Large intestine (tissue), 3 donors: ENCODE data around the gene MAP3K4. TPM values are rescaled to one million over a fixed set of nuclear protein-coding genes. Genes with fewer than 3 reads are reported as not detected.

Source experiments
- DNase-seq, 2 donors: peaks; one replicate each; pipeline versions ENCODE4 v3.0.0 to v3.0.0-alpha.2; 2013
- H3K27ac ChIP-seq: one replicate; pipeline ENCODE4 v1.5.1; 2013; ENCODE audit warnings: low read length
- H3K27me3 ChIP-seq: 2 replicates; pipeline ENCODE4 v1.6.1; 2013; ENCODE audit warnings: low read length; ENCODE audit not compliant: control insufficient read depth, insufficient read depth
- H3K36me3 ChIP-seq: 2 replicates; pipeline ENCODE4 v1.6.1; 2013; ENCODE audit warnings: low read length; ENCODE audit not compliant: control insufficient read depth, insufficient read depth
- H3K4me1 ChIP-seq: one replicate; pipeline ENCODE4 v1.6.1; 2013; ENCODE audit warnings: low read length; ENCODE audit not compliant: control insufficient read depth, insufficient read depth
- H3K4me3 ChIP-seq: one replicate; pipeline ENCODE4 v1.5.1; 2013; ENCODE audit warnings: low read length
- H3K9me3 ChIP-seq: one replicate; pipeline ENCODE4 v1.6.1; 2013; ENCODE audit warnings: mild to moderate bottlenecking, low read depth, low read length, moderate library complexity; ENCODE audit not compliant: control insufficient read depth
- WGBS: methylation state at CpG from one replicate; pipeline ENCODE4 v1.1.5; 2013; ENCODE audit warnings: low lambda C conversion rate; ENCODE audit not compliant: insufficient coverage; 5-methylcytosine and 5-hydroxymethylcytosine counted together
- polyA plus RNA-seq: library from polyadenylated mRNA; unstranded; fragments of 120-200 nt; gene quantifications from one replicate; pipeline ENCODE4 v1.2.1, GENCODE V29; 2013

MAP3K4 gene
- polyA plus RNA-seq, 1 donor: 30.1 TPM

GRCh38 chr6:161132384-161132783, 140.8 kb downstream of the MAP3K4 start:
- peaks cover 32% of the 10 kb centered on the region for H3K36me3 ChIP-seq
- no CpG with 5 or more reads among the region's 11 CpGs for WGBS

GRCh38 chr6:161133963-161134362, 142.4 kb downstream of the MAP3K4 start:
- Histone ChIP-seq H3K27ac (no peak overlapping the region), H3K4me3 (no peak overlapping the region), H3K27me3 (no peaks in the 10 kb centered on the region), H3K4me1 (no peaks in the 10 kb centered on the region), H3K9me3 (no peaks in the 10 kb centered on the region), H3K36me3 (peaks cover 26% of the 10 kb centered on the region)
- DNase-seq: no peak
- WGBS: no CpG with 5 or more reads among the region's 9 CpGs

More at GRCh38 chr6:161132384-161132783, 140.8 kb downstream of the MAP3K4 start:
- no peaks in the 10 kb centered on the region for H3K4me1 ChIP-seq
- H3K27ac ChIP-seq: no peak overlapping the region
- H3K27me3 ChIP-seq: no peaks in the 10 kb centered on the region
- H3K4me3 ChIP-seq: no peak overlapping the region
- no peak for DNase-seq
- no peaks in the 10 kb centered on the region for H3K9me3 ChIP-seq

- no peak for DNase-seq
- Histone ChIP-seq H3K27me3 (no peaks in the 10 kb centered on the region), H3K4me3 (no peak overlapping the region), H3K9me3 (peaks cover 2% of the 10 kb centered on the region), H3K27ac (no peak overlapping the region), H3K4me1 (no peaks in the 10 kb centered on the region), H3K36me3 (peaks cover 26% of the 10 kb centered on the region)
- no CpG with 5 or more reads among the region's 17 CpGs for WGBS
Observed at GRCh38 chr6:161134550-161135298, 143.2 kb downstream of the MAP3K4 start.

- WGBS: no CpG with 5 or more reads among the region's 23 CpGs
- Histone ChIP-seq H3K4me1 (no peaks in the 10 kb centered on the region), H3K9me3 (peaks cover 2% of the 10 kb centered on the region), H3K36me3 (peaks cover 26% of the 10 kb centered on the region), H3K27me3 (no peaks in the 10 kb centered on the region), H3K4me3 (no peak overlapping the region), H3K27ac (no peak overlapping the region)
- no peak for DNase-seq
Observed at GRCh38 chr6:161135695-161136591, 144.4 kb downstream of the MAP3K4 start.

GRCh38 chr6:161136655-161137054, 145.1 kb downstream of the MAP3K4 start:
- no peak overlapping the region for H3K4me3 ChIP-seq
- no peak overlapping the region for H3K27ac ChIP-seq
- peaks cover 2% of the 10 kb centered on the region for H3K9me3 ChIP-seq
- peaks cover 26% of the 10 kb centered on the region for H3K36me3 ChIP-seq
- H3K27me3 ChIP-seq: no peaks in the 10 kb centered on the region
- no peaks in the 10 kb centered on the region for H3K4me1 ChIP-seq
- no peak for DNase-seq
- WGBS: 100% methylated on average over 2 of the region's 11 CpGs

GRCh38 chr6:161137320-161137719, 145.8 kb downstream of the MAP3K4 start:
- no peak overlapping the region for H3K27ac ChIP-seq
- peaks cover 2% of the 10 kb centered on the region for H3K9me3 ChIP-seq
- peaks cover 24% of the 10 kb centered on the region for H3K36me3 ChIP-seq
- no peak overlapping the region for H3K4me3 ChIP-seq
- no CpG with 5 or more reads among the region's 11 CpGs for WGBS
- DNase-seq: no peak
- no peaks in the 10 kb centered on the region for H3K4me1 ChIP-seq
- H3K27me3 ChIP-seq: no peaks in the 10 kb centered on the region

- WGBS: no CpG with 5 or more reads among the region's 12 CpGs
Observed at GRCh38 chr6:161137839-161138542, 146.4 kb downstream of the MAP3K4 start.

GRCh38 chr6:161138543-161139303, 147.2 kb downstream of the MAP3K4 start:
- H3K27me3 ChIP-seq: no peaks in the 10 kb centered on the region
- WGBS: no CpG with 5 or more reads among the region's 23 CpGs
- no peaks in the 10 kb centered on the region for H3K4me1 ChIP-seq
- no peak overlapping the region for H3K27ac ChIP-seq
- no peak overlapping the region for H3K4me3 ChIP-seq
- DNase-seq: no peak
- H3K9me3 ChIP-seq: peaks cover 5% of the 10 kb centered on the region
- peaks cover 19% of the 10 kb centered on the region for H3K36me3 ChIP-seq

More at GRCh38 chr6:161137839-161138542, 146.4 kb downstream of the MAP3K4 start:
- no peaks in the 10 kb centered on the region for H3K4me1 ChIP-seq
- no peak for DNase-seq
- H3K36me3 ChIP-seq: peaks cover 19% of the 10 kb centered on the region
- H3K4me3 ChIP-seq: no peak overlapping the region
- no peaks in the 10 kb centered on the region for H3K27me3 ChIP-seq
- H3K9me3 ChIP-seq: peaks cover 5% of the 10 kb centered on the region
- no peak overlapping the region for H3K27ac ChIP-seq

- Histone ChIP-seq H3K4me3 (no peak overlapping the region), H3K9me3 (peaks cover 5% of the 10 kb centered on the region), H3K27me3 (no peaks in the 10 kb centered on the region), H3K4me1 (no peaks in the 10 kb centered on the region), H3K36me3 (peaks cover 15% of the 10 kb centered on the region), H3K27ac (no peak overlapping the region)
- DNase-seq: no peak
- WGBS: no CpG with 5 or more reads among the region's 18 CpGs
Observed at GRCh38 chr6:161139304-161139765, 147.8 kb downstream of the MAP3K4 start.
